Right renal cortex interstitium (tissue), 3 donors: Measurements from ENCODE around the gene COL4A2. TPM values are rescaled to one million over a fixed set of nuclear protein-coding genes. Genes with fewer than 3 reads are reported as not detected.

Experiments used
- DNase-seq, 3 donors: peaks; one replicate each; pipeline ENCODE4 v3.0.0-alpha.2; 2013; ENCODE audit warnings: low read depth in 3 of 3, low spot score in 2 of 3
- polyA plus RNA-seq, 3 donors: library from polyadenylated mRNA; unstranded; fragments of 120-200 nt; gene quantifications; one replicate each; pipeline ENCODE4 v1.2.1, GENCODE V29; 2013; ENCODE audit not compliant: insufficient read length in 3 of 3

Gene COL4A2
- polyA plus RNA-seq, 3 donors = 384 to 416 (median 398) TPM

GRCh38 chr13:110289174-110289573, 17.9 kb upstream of the COL4A2 start:
- no peak for DNase-seq

GRCh38 chr13:110289661-110290060, 17.4 kb upstream of the COL4A2 start:
- DNase-seq = no peak

DNA sequence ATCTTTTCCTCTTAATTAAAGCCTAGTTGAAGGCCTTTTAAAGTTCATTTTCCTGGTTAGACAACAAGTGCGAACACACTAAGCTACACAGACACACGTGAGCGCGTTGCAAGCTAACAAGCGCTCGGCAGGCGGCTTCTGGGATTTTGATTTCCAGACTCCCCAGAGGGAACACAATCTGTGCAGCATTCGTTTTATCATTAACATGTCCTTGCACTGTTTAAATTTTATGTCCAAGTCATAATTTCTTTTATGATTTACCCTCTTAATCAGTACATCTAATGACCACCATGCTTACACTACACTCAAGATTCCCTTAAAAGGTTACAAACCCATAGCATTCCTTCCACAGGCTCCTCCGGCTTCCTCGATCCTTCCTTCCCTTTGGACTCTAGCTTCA, 16.9 kb upstream of the COL4A2 start:
- DNase-seq = no peak

GRCh38 chr13:110290826-110291225, 16.3 kb upstream of the COL4A2 start:
- DNase-seq = no peak

DNA sequence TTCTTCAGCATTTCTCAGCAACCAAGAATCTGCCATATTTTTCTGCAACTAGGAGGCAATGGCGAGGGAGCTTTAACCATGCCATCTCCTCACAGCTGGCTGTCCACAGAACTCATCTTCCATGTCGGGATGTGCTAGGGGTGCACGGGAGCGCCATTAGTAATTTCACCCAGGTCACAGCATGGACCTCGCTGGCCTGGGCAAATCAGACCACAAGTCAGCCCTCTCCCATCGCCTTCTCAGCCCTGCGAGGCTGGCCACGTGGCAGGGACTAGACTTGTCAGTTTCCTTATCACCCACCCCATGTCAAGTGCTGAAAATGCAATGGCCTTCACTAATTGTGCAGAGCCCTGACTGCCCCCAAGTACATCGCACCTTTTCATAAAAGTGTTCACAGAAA, 15.8 kb upstream of the COL4A2 start:
- no peak for DNase-seq

GRCh38 chr13:110293037-110293436, 14.0 kb upstream of the COL4A2 start:
- DNase-seq = no peak

GRCh38 chr13:110293649-110294048, 13.4 kb upstream of the COL4A2 start:
- no peak for DNase-seq

DNA sequence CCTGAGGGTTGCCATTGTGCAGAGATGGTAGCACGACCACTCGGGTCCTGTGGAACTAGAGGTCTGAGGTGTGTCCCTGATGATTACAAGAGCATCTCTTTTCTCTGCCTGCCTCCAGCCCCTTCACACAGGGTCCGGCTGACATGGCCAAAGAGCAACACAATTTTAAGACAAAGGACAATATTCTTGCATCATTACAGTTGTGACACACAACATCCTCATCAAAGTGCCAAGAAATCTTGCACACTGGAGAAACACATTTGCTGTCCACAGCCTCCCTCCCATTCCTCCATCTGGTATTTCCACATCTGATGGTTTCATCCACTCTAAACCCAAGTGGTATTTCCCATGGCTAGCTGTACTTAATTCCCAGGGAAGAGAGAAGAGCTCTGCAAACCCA, 12.9 kb upstream of the COL4A2 start:
- no peak for DNase-seq

GRCh38 chr13:110294622-110295021, 12.5 kb upstream of the COL4A2 start:
- DNase-seq = no peak

- DNase-seq = no peak
Measured at GRCh38 chr13:110297011-110297410, 10.1 kb upstream of the COL4A2 start.

- peak in 2 of 3 donors; percentile 26 to 65 for DNase-seq
Measured at GRCh38 chr13:110297766-110298504, 9.1 kb upstream of the COL4A2 start.

- peak in 2 of 3 donors; percentile 39 to 60 for DNase-seq
Measured at GRCh38 chr13:110298505-110299282, 8.4 kb upstream of the COL4A2 start.

DNA sequence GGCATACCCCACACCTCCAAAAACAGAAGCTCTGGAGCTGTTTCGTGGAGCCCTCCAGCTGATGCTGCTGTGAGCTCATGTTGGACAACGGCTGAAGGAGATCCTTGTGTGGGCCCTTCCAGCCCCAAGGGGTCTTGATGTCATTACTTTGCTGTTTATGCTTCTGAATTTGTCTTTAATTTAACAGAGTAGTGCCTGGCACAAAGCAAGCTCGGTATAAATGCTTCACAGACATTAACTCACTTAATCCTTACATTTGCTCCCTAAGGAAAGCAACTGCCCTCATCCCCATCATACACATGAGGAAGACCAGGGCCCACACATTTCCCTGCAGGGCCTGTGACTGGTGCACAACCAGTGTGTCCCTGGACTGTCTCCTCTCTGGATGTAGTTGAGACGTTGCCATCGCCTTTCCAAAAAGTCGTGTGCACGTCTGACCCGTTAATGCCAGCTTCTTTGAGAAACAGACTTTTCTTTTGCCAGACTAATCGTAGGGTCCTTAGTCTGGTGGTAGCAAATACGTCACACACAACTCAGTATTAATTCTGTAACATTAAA, 7.7 kb upstream of the COL4A2 start:
- no peak for DNase-seq

DNA sequence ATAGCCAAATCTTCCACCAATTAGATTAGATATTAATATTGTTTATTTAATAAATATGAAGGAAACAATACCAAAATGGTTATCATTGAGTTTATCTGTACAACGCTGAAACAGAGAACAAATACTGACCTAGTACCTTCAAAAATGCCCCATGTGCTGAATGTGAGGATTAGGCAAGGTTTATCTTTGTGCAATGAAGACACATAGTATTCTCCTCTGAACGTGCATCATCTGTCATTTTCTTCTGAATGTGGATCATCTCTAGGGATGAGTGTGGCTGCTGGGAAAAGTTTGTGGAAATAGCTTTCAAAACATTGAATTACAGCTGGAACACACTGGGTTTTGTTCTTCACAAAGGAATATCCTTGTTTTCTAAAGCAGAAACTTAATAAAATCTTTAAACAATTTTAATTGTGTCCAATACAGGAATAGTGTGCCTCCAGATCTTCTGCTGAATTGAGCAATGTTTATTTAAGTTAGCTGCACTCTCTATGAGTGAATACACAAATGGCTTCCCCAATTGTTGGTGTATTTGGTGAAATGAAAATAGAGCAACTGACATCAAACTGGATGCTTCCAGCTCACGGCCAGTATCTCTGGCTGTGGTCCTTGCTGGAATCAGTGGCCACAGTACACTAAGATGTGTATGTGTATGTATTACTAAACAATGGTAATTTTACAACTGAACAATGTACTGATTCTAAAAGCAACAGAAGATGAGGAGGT, 6.8 kb upstream of the COL4A2 start:
- no peak for DNase-seq

GRCh38 chr13:110301083-110301482, 6.0 kb upstream of the COL4A2 start:
- no peak for DNase-seq

- DNase-seq = no peak
Measured at GRCh38 chr13:110301606-110302553, 5.2 kb upstream of the COL4A2 start.

DNA sequence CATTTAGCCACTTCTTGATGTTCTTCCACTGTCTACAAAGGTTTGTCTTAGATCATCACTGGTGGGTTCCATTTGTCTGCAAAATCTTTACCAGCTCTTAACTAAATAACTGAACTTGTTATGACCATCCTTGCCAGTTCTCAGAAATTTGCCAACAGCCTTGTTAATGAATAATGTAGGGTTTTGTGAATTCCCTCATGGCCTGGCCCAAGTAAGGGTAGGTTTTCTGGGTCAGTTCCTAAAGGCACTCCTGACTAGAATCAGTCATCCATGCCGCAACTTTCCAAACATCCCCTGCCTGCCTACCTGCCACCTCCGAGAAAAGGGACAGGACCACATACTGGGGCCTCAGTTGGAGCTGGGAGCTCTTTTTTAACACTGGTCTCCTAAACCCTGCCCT, 4.1 kb upstream of the COL4A2 start:
- no peak for DNase-seq

DNA sequence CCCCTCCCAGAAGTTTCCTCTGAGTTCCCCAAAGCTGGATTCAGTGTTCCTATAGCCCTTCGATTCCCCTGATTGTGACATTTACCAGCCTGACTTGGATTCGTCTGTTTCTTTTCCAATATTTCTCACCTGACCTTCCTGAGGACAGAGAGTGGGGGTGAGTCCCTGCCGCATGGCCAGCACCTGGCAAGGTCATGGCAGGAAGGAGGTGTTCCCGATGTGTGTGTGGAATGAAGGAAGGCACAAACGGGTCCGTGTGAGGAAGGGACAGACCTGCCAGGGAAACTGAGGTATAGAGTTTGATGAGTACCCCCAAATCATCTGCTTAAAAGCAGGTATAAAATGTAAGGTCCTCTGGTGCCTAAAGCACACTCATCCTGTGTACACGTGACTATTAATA, 3.4 kb upstream of the COL4A2 start:
- DNase-seq = no peak

- no peak for DNase-seq
Measured at GRCh38 chr13:110304256-110304655, 2.8 kb upstream of the COL4A2 start.

DNA sequence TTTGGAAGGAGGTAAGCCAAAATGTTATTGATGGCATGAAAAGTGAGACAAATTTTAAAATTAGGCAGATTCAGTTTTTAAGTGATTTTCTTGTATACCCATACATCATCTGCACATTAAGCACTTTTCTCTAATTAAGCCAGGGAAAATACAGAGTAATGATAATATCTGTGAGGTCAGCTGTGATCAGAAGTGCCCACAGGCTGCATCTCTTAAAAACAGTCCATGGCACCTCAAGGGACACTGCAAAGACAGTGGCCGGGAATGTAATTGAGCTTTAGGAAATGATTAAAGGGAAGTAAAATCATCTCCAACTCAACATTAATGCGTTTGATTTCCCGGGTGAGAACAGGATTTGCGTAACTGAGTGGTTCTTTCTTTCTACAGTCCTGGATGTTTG, 2.1 kb upstream of the COL4A2 start:
- no peak for DNase-seq
